ENCODE measurements around the gene PRMT7.

Gene PRMT7

GRCh38 chr16:68357521-68357922, 46.7 kb downstream of the PRMT7 start:
- WGBS (ENCODE audit: insufficient coverage, insufficient read length) = no CpG with 5 or more reads among the region's 9 CpGs
- Histone ChIP-seq H3K4me1 (ENCODE audit: control insufficient read depth, insufficient read depth, low read length) (no peaks in the 10 kb centered on the region), H3K4me3 (ENCODE audit: low read length) (no peak overlapping the region), H3K36me3 (ENCODE audit: control insufficient read depth, insufficient read depth, low read length) (peaks cover 33% of the 10 kb centered on the region), H3K27me3 (ENCODE audit: control insufficient read depth, insufficient read depth, low read length) (no peaks in the 10 kb centered on the region), H3K9me3 (ENCODE audit: control insufficient read depth, insufficient read depth, low read length) (no peaks in the 10 kb centered on the region), H3K27ac (ENCODE audit: low read length) (no peak overlapping the region)
- no peak for DNase-seq (ENCODE audit: low read depth, low spot score)

DNA sequence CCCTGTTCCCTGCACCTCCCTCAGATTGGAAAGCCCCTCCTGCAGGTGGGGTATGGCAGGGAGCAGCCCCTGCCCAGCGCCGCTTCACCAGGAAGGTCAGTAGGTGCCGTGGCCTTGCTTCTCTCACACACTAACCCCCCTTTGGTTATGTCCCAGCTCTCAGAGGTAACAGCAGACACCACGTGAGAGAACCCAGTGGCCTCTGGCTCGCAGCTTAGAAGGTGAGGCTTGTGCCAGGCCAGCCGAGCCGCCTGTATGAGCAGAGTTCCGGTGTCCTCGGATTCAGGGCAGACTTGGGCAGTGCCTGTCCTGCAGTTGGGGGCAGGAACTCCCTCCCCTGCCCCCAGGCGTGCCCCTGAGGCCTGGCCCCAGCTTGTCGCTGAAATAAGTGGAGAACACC, 47.1 kb downstream of the PRMT7 start:
- Histone ChIP-seq H3K9me3 (ENCODE audit: control insufficient read depth, insufficient read depth, low read length) (no peaks in the 10 kb centered on the region), H3K27me3 (ENCODE audit: control insufficient read depth, insufficient read depth, low read length) (no peaks in the 10 kb centered on the region), H3K4me1 (ENCODE audit: control insufficient read depth, insufficient read depth, low read length) (no peaks in the 10 kb centered on the region), H3K36me3 (ENCODE audit: control insufficient read depth, insufficient read depth, low read length) (peaks cover 33% of the 10 kb centered on the region), H3K4me3 (ENCODE audit: low read length) (no peak overlapping the region), H3K27ac (ENCODE audit: low read length) (no peak overlapping the region)
- WGBS (ENCODE audit: insufficient coverage, insufficient read length) = no CpG with 5 or more reads among the region's 11 CpGs
- no peak for DNase-seq (ENCODE audit: low read depth, low spot score)

DNA sequence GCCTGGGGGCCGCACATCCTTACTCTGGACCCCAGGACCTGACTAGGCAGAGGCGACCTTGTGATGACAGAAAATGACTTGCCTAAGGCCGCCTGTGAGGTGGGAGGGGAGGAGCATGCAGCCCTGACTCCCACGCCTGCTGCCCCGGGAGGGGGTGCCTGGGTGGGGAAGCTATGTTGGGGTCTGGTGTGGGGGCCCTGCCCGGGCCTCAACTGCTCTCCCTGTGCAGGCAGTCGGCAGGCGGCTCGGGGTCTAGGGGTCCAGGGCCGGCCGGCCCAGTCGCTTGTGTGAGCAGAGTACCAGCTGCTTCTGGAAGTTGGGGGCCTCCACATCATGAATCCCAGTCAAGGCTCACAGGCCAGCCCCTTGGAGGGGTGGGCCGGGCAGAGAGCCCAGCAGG, 48.1 kb downstream of the PRMT7 start:
- Histone ChIP-seq H3K9me3 (ENCODE audit: control insufficient read depth, insufficient read depth, low read length) (no peaks in the 10 kb centered on the region), H3K27me3 (ENCODE audit: control insufficient read depth, insufficient read depth, low read length) (no peaks in the 10 kb centered on the region), H3K4me1 (ENCODE audit: control insufficient read depth, insufficient read depth, low read length) (no peaks in the 10 kb centered on the region), H3K4me3 (ENCODE audit: low read length) (no peak overlapping the region), H3K36me3 (ENCODE audit: control insufficient read depth, insufficient read depth, low read length) (peaks cover 27% of the 10 kb centered on the region), H3K27ac (ENCODE audit: low read length) (no peak overlapping the region)
- WGBS (ENCODE audit: insufficient coverage, insufficient read length) = no CpG with 5 or more reads among the region's 13 CpGs
- DNase-seq (ENCODE audit: low read depth, low spot score) = no peak

DNA sequence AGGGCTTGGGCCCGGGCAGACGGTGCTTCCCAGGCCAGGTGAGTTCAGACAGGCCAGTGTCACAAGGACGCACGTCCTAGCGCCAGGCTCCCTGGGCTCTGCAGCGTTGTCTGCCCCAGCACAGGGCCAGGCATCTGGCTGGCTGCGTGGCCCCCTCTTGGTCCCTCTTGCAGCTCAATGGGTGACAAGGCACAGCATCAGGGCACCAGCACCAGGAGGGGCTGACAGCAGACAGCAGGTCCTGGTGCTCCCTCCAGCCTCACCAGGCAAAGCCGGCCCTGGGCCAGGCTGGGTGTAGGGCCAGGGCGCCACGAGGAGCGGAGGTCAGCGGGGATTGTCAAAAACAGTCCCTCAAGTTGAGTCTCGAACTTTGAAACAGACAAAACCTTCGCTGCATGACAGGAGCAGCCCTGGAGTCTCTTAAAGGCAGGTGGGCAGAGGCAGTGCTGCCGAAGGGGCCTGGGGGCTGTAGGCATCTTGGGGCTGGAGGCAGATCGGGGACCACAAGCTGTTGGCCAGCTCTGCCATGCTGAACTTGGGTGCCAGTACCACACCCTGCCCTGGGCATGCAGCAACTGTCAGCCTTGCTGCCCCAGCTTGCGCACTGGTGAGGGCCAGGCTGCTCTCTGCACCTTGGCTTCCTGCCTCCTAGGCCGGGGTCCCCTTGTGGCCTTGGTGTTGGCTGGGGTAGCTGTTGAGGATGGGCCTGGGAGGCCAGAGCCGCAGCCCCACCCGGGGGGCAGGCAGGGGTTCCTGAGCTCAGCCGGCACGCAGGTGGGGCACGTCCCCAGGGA, 48.8 kb downstream of the PRMT7 start:
- no peaks in the 10 kb centered on the region for H3K9me3 ChIP-seq (ENCODE audit: control insufficient read depth, insufficient read depth, low read length)
- no peaks in the 10 kb centered on the region for H3K27me3 ChIP-seq (ENCODE audit: control insufficient read depth, insufficient read depth, low read length)
- H3K27ac ChIP-seq (ENCODE audit: low read length) = no peak overlapping the region
- no peak overlapping the region for H3K4me3 ChIP-seq (ENCODE audit: low read length)
- no peaks in the 10 kb centered on the region; the same call in 1 of the 2 replicates for H3K4me1 ChIP-seq (ENCODE audit: control insufficient read depth, insufficient read depth, low read length)
- WGBS (ENCODE audit: insufficient coverage, insufficient read length) = no CpG with 5 or more reads among the region's 23 CpGs
- H3K36me3 ChIP-seq (ENCODE audit: control insufficient read depth, insufficient read depth, low read length) = peaks cover 24% of the 10 kb centered on the region
- no peak for DNase-seq (ENCODE audit: low read depth, low spot score)

- Histone ChIP-seq H3K27ac (ENCODE audit: low read length) (no peak overlapping the region), H3K36me3 (ENCODE audit: control insufficient read depth, insufficient read depth, low read length) (peaks cover 23% of the 10 kb centered on the region)
- WGBS (ENCODE audit: insufficient coverage, insufficient read length) = no CpG with 5 or more reads among the region's 18 CpGs
These were observed 49.7 kb downstream of the PRMT7 start for GRCh38 chr16:68360547-68360946.

DNA sequence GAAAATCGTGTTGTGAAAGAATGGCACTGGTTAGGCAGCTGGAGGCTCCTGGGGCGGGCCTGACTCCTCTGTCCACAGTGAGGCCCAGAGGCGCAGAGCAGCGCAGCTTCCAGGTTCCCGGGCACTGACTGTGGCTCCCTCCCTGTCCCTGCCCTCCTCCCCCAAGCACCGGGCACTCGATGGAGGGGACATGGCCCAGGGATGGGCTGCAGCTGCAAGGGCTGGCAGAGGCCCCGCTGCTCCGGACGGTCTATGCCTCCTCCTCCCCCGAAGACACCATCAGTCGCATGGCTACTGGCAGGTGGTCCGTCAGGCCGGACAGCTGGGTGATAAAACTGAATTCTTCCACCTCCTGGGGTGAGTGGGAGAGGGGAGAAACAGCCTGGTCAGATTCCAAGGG, 50.1 kb downstream of the PRMT7 start:
- WGBS (ENCODE audit: insufficient coverage, insufficient read length) = no CpG with 5 or more reads among the region's 14 CpGs
- Histone ChIP-seq H3K4me1 (ENCODE audit: control insufficient read depth, insufficient read depth, low read length) (no peaks in the 10 kb centered on the region; the same call in 1 of the 2 replicates), H3K27ac (ENCODE audit: low read length) (no peak overlapping the region), H3K9me3 (ENCODE audit: control insufficient read depth, insufficient read depth, low read length) (no peaks in the 10 kb centered on the region), H3K4me3 (ENCODE audit: low read length) (no peak overlapping the region), H3K27me3 (ENCODE audit: control insufficient read depth, insufficient read depth, low read length) (no peaks in the 10 kb centered on the region), H3K36me3 (ENCODE audit: control insufficient read depth, insufficient read depth, low read length) (peaks cover 19% of the 10 kb centered on the region)
- no peak for DNase-seq (ENCODE audit: low read depth, low spot score)

More at GRCh38 chr16:68360547-68360946, 49.7 kb downstream of the PRMT7 start:
- Histone ChIP-seq H3K27me3 (ENCODE audit: control insufficient read depth, insufficient read depth, low read length) (no peaks in the 10 kb centered on the region), H3K9me3 (ENCODE audit: control insufficient read depth, insufficient read depth, low read length) (no peaks in the 10 kb centered on the region), H3K4me1 (ENCODE audit: control insufficient read depth, insufficient read depth, low read length) (no peaks in the 10 kb centered on the region; the same call in 1 of the 2 replicates), H3K4me3 (ENCODE audit: low read length) (no peak overlapping the region)
- DNase-seq (ENCODE audit: low read depth, low spot score) = no peak

GRCh38 chr16:68361485-68361884, 50.7 kb downstream of the PRMT7 start:
- no peaks in the 10 kb centered on the region for H3K27me3 ChIP-seq (ENCODE audit: control insufficient read depth, insufficient read depth, low read length)
- no peaks in the 10 kb centered on the region for H3K9me3 ChIP-seq (ENCODE audit: control insufficient read depth, insufficient read depth, low read length)
- no peaks in the 10 kb centered on the region; the same call in 1 of the 2 replicates for H3K4me1 ChIP-seq (ENCODE audit: control insufficient read depth, insufficient read depth, low read length)
- WGBS (ENCODE audit: insufficient coverage, insufficient read length) = no CpG with 5 or more reads among the region's 16 CpGs
- H3K36me3 ChIP-seq (ENCODE audit: control insufficient read depth, insufficient read depth, low read length) = peaks cover 16% of the 10 kb centered on the region
- H3K27ac ChIP-seq (ENCODE audit: low read length) = no peak overlapping the region
- no peak overlapping the region for H3K4me3 ChIP-seq (ENCODE audit: low read length)
- DNase-seq (ENCODE audit: low read depth, low spot score) = no peak

GRCh38 chr16:68362262-68362913, 51.6 kb downstream of the PRMT7 start:
- no peaks in the 10 kb centered on the region for H3K27me3 ChIP-seq (ENCODE audit: control insufficient read depth, insufficient read depth, low read length)
- no peak overlapping the region for H3K4me3 ChIP-seq (ENCODE audit: low read length)
- H3K27ac ChIP-seq (ENCODE audit: low read length) = no peak overlapping the region
- peaks cover 7% of the 10 kb centered on the region; the same call in 1 of the 2 replicates for H3K36me3 ChIP-seq (ENCODE audit: control insufficient read depth, insufficient read depth, low read length)
- no peak for DNase-seq (ENCODE audit: low read depth, low spot score)
- H3K4me1 ChIP-seq (ENCODE audit: control insufficient read depth, insufficient read depth, low read length) = peaks cover 1% of the 10 kb centered on the region
- no peaks in the 10 kb centered on the region for H3K9me3 ChIP-seq (ENCODE audit: control insufficient read depth, insufficient read depth, low read length)
- no CpG with 5 or more reads among the region's 8 CpGs for WGBS (ENCODE audit: insufficient coverage, insufficient read length)

DNA sequence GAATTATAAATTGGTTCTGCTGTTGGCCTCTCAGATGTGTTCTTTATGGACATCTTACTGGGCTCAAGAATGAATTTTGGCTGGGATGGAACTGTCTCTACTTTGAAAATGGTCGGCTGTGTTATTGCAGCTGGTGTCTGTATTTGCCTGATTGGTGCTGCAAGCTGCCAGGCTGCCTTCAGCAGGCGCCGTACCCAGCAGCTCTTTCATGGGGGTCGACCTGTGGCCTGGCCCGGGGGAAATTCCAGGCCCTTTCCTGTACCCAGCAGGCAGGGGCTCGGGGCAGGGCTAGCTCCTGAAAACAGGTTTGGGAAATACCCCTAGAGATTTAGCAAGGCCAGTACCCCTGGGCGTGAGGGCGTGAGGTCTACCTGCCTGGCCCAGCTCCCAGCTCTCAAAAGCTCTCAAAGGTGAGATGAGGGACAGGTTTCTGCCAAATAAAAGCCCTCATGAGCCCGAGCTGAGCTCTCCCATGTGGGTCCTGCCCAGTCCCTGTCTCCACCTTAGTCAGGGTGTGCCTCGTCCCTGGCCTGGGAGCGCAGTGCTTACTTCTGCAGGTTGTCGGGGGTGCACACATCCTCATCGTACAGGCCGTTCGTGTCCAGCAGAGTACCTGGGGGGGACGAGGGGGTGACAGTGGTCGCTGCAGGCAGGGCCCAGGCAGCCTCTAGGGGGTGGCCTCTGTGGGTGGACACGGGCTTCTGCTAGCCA, 52.3 kb downstream of the PRMT7 start:
- Histone ChIP-seq H3K27ac (ENCODE audit: low read length) (no peak overlapping the region), H3K4me3 (ENCODE audit: low read length) (no peak overlapping the region), H3K4me1 (ENCODE audit: control insufficient read depth, insufficient read depth, low read length) (peaks cover 1% of the 10 kb centered on the region), H3K36me3 (ENCODE audit: control insufficient read depth, insufficient read depth, low read length) (peaks cover 4% of the 10 kb centered on the region; the same call in 1 of the 2 replicates), H3K27me3 (ENCODE audit: control insufficient read depth, insufficient read depth, low read length) (no peaks in the 10 kb centered on the region), H3K9me3 (ENCODE audit: control insufficient read depth, insufficient read depth, low read length) (no peaks in the 10 kb centered on the region)
- no CpG with 5 or more reads among the region's 18 CpGs for WGBS (ENCODE audit: insufficient coverage, insufficient read length)
- DNase-seq (ENCODE audit: low read depth, low spot score) = no peak

Measured in iPS DF 6.9 (cell line).